Activated CD4-positive, CD25-positive, alpha-beta regulatory T cell treated with anti-CD3 and anti-CD28 coated beads, Interleukin-2, amount 50 U/mL, for 72 hours (primary cell): ENCODE measurements around the gene CYBRD1.

Experiments
- DNase-seq: peaks from one replicate; pipeline ENCODE4 v3.0.0; 2021

Gene CYBRD1

GRCh38 chr2:171557363-171557762 lies 35.1 kb downstream of the CYBRD1 start:
- DNase-seq: no peak

DNA sequence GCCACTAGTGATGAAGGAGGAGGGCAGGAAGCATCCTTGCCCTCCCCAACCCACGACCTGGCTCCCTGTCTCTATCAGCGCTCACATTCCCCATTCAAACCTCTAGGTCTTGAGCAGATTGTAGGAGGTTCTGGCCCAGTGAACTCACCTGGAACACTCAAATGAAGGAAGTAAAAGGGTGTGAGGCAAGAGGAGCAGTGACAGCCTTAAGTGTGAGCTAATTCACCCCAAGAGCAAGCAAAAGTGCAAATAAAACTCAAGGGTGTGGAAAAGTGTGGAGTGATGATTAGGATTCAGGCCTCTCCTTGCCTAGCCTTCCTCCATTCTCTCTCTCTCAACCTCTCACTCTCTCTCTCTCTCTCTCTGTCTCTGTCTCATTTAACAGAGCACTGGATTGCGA lies 41.0 kb downstream of the CYBRD1 start:
- DNase-seq: no peak

GRCh38 chr2:171564463-171564862 lies 42.2 kb downstream of the CYBRD1 start:
- DNase-seq: no peak

GRCh38 chr2:171566057-171566456 lies 43.8 kb downstream of the CYBRD1 start:
- no peak for DNase-seq

DNA sequence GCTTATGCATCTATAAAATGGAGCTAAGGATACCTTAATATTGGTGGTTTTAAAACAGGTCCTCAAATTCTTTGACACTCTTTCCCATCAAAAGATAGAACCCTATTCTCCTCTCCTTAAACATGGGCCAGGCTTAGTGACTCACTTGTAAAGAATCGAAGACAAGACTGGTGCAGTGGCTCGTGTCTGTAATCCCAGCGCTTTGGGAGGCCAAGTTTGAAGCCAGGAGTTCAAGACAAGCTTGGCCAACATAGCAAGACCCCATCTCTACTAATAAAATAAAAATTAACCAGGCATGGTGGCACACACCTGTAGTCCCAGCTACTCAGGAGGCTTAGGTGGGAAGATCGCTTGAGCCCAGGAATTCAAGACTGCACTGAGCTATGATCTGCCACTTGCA lies 44.5 kb downstream of the CYBRD1 start:
- no peak for DNase-seq

- DNase-seq: no peak
Observed at GRCh38 chr2:171568089-171568488, 45.8 kb downstream of the CYBRD1 start.

- no peak for DNase-seq
Observed at GRCh38 chr2:171571721-171572120, 49.4 kb downstream of the CYBRD1 start.

DNA sequence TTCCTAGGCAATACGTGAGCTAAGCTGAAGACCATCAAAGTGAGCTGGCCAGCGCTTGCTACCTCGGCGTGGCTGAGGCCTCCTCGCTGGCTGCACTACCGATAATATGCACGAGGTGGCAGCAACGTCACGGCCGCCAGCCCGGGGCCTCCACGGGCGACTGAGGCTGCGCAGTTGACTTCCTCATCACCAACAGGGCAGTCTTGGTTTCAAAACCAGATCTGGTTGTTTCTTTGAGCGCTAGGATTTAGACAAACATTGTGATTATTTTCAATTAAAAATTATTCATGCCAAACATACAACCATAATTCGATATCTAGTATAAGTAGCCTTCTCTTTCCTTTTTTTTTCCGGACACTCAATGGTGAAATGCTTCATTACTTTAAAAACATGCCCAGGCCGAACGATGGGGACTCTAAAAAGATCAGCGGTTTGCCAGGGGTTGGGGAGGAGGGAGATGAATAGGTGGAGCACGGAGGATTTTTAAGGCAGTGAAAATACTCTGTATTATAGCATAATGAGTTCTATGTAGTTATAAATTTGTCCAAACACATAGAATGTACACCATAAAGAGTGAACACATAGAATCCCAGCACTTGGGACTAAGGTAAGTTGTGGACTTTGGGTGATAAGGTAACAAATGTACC lies 52.0 kb downstream of the CYBRD1 start:
- DNase-seq: peak; percentile 90

DNA sequence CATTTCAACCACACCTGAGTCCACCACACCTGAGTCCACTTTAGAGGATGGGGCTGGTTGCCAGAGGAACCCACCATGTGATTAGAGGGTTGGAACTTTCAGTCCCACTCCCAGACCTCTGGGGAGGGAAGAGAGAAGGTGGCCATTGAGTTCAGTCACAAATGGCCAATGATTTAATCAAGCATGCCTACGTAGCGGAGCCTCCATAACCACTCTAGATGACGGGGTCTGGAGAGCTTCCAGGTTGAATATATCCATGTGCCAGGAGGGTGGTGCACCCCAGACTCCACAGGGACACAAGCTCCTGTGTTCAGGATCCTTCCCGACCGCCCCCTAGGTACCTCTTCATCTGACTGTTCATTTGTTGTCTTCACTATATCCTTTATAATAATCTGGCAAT lies 53.3 kb downstream of the CYBRD1 start:
- no peak for DNase-seq

DNA sequence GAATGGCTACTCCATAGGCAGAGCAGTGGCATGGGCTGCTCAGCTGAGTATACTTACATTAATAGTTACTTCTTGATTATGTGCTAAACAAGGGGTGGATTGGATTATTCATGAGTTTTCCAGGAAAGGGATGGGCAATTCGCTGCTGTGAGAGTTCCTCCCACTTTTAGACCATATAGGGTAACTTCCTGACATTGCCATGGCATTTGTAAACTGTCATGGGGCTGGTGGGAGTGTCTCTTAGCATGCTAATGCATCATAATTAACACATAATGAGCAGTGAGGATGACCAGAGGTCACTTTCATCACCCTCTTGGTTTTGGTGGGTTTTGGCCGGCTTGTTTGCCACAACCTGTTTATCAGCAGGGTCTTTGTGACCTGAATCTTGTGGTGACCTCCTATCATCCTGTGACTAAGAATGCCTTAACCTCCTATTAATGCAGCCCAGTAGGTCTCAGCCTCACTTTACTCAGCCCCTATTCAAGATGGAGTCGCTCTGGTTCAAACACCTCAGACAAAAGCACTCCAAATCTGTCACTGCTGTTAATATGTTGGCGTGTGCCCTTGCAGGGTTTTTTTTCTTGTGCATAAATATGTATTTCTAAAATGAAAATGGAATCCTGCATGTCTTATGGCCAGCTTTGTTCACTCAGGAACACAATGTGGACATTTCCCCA lies 56.0 kb downstream of the CYBRD1 start:
- DNase-seq: no peak

DNA sequence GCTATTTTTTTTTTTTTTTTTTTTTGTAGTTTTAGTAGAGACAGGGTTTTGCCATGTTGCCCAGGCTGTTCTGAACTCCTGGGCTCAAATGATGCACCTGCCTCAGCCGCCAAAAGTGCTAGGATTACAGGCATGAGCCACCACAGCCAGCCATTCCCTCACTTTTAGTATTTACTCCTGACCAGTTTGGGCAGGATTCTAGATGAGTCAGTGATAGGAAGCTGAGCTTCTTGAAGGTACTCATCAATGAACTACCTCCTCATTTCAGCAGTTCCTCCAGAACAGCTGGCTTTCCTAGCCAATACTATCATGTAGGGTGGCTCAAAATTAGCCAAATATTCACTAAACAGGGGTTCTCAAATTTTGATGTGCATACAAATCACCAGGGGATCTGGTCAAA lies 57.2 kb downstream of the CYBRD1 start:
- no peak for DNase-seq

DNA sequence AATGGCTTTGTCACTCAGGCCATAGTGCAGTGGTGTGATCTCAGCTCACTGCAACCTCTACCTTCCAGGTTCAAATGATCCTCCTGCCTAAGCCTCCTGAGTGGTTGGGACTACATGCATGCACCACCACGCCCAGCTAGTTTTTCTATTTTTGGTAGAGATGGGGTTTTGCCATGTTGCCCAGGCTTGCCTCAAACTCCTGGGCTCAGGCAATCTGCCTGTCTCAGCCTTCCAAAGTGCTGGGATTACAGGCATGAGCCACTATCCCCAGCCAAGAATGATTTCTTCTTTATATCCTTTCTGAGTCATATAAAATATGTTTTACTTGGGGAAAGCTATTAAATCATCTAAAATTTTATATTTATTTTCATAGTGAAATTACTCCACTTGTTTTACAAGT lies 61.3 kb downstream of the CYBRD1 start:
- DNase-seq: no peak

GRCh38 chr2:171584001-171584400 lies 61.7 kb downstream of the CYBRD1 start:
- DNase-seq: no peak

DNA sequence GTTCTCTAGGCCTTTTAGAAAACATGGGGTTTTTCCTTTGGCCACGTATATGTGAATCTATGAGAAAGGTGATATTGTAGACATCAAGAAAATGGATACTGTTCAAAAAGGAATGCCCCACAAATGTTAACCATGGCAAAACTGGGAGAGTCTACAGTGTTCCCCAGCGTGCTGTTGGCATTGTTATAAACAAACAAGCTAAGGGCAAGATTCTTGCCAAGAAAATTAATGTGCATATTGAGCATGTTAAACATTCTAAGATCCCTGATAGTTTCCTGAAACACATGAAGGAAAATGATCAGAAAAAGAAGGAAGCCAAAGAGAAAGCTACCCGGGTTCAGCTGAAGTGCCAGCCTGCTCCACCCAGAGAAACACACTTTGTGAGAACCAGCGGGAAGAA lies 64.9 kb downstream of the CYBRD1 start:
- no peak for DNase-seq

GRCh38 chr2:171587567-171587966 lies 65.3 kb downstream of the CYBRD1 start:
- DNase-seq: no peak

- DNase-seq: no peak
Observed at GRCh38 chr2:171590116-171590515, 67.8 kb downstream of the CYBRD1 start.

DNA sequence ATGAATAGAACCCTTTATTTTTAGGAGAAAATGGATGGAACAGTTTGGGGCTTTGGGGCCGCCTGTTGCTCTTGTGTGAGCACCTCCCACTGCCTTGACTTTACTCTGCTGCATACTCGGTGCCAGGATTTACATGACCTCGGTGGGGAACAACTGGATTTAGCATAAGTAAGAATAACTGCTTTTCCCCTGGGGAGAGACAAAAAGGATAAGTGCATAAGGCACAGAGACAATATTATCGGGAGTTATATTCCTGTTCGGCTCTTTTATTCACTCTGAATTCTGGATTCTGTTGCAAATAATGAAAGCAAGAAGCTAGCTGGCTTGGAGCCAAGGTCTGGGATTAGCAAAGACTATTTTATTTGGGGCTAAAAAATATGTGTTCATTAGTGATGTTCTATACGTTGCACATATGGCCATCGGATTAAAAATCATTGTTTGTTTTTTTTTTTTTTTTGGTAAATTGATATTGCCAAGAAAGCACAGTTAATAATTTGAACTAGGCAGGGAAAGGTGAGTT lies 69.8 kb downstream of the CYBRD1 start:
- DNase-seq: no peak

- no peak for DNase-seq
Observed at GRCh38 chr2:171595456-171595855, 73.2 kb downstream of the CYBRD1 start.

DNA sequence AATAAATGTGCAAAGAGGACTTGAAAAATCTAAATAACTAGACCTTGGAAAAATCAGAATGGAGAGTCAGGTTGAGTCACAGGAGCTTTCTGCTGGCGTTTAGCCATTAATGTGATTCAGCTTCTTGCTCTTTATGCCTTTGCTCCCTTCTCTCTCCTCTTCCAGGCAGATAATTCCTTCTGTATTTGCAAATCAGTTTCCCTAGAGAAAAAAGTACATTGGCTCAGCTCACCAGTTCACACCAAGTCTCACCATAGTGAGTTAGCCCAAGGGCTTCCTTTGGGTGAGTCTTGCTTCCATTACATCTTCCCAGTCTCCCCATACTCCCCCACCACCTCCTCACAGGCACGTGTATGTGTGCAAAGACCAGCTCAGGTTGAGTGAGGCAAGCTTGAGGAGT lies 73.6 kb downstream of the CYBRD1 start:
- no peak for DNase-seq

DNA sequence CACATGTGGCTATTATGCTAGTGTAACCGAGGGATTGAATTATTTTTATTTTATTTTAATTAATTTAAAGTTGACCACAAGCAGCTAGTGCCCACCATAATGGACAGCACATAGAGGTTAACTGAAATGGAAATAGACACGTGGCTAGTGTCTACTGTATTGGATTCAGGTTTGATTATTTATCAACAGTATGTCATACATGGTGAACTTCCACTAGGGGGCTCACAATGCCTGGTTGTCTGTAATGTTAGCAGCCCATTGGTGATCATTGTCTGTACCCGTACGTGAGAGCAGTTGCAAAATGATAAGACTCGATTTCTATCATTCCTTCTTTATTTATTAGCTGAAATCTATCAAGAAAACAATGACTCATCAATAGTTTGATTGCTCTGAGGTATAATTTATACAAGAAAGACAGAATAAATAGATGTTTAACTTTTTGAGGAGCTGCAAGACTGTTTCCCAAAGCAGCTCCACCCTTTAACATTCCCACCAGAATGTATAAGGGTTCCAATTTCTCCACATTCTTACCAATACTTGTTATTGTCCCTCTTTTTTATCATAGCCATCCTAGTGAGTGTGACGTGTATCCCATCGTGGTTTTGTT lies 76.5 kb downstream of the CYBRD1 start:
- no peak for DNase-seq

GRCh38 chr2:171600126-171600525 lies 77.9 kb downstream of the CYBRD1 start:
- DNase-seq: no peak

- DNase-seq: no peak
Observed at GRCh38 chr2:171602352-171602751, 80.1 kb downstream of the CYBRD1 start.
